LNCaP clone FGC (cell line): Measurements from ENCODE around the gene LZTR1.
"Not testable (repeated sequence)": the region's sequence is repeated elsewhere in the genome, so short reads cannot be mapped to it uniquely, and the experiment has no call there.

Experiments
- DNase-seq: peaks from one replicate; pipeline ENCODE4 v3.0.0-alpha.2; 2011; ENCODE audit warnings: low read depth
- H3K4me3 ChIP-seq: 2 replicates; pipeline ENCODE4 v1.5.1; 2011; ENCODE audit warnings: mild to moderate bottlenecking, low read depth, low read length, control low read depth
- TF ChIP-seq, protein P1 (sequence below): IDR thresholded peaks from 2 replicates; pipeline ENCODE4 v1.5.1; 2012; ENCODE audit warnings: mild to moderate bottlenecking; ENCODE audit not compliant: control insufficient read depth, insufficient read depth; ENCODE audit errors: extremely low read depth

Gene LZTR1

DNA sequence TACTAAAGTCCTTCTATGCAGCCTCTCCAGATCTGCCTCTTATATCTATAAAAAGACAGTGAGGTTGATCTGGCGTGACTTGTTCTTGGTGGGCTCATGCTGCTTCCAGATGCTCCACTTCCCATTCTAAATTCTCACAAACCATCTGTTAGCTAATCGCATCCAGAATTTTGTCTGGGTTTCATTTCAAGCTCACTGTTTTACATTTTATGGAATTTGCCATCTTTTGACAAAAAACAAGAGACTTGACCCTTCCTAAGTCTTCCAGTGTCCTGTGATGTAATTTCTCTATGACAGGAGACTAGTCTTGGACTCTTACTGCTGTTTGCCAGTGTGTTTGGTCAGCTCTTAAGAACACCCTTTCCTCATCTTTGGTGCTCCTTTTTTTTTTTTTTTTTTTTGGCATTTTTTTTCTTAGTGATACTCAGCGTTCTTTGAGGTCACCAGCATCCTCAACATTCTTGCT lies 41.9 kb upstream of the LZTR1 start:
- H3K4me3 ChIP-seq, result no peak overlapping the region
- TF ChIP-seq, protein P1, sequence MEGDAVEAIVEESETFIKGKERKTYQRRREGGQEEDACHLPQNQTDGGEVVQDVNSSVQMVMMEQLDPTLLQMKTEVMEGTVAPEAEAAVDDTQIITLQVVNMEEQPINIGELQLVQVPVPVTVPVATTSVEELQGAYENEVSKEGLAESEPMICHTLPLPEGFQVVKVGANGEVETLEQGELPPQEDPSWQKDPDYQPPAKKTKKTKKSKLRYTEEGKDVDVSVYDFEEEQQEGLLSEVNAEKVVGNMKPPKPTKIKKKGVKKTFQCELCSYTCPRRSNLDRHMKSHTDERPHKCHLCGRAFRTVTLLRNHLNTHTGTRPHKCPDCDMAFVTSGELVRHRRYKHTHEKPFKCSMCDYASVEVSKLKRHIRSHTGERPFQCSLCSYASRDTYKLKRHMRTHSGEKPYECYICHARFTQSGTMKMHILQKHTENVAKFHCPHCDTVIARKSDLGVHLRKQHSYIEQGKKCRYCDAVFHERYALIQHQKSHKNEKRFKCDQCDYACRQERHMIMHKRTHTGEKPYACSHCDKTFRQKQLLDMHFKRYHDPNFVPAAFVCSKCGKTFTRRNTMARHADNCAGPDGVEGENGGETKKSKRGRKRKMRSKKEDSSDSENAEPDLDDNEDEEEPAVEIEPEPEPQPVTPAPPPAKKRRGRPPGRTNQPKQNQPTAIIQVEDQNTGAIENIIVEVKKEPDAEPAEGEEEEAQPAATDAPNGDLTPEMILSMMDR, result no peak
- no peak for DNase-seq

DNA sequence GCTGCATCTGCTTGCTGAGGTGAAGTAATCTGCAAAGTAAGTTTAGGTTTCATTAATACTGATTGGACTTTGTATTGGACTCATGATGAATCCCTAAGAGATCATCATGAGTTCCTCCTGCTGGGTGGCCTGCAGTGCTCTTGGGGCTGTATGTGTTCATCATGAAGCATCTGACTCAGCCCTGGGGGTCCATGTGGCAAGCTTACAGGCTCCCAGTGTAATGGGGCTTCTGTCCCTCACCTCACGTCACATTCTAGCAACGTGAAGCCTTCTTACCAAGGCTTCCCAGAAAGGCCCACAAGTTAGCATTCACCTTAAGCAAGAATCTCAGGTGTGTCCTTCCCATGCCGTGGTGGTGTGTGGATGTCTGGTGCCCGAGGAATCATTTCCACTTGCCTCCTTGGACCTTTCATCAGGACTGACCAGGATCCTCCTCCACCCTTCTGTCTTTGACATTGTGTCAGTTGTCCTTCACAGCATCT lies 41.2 kb upstream of the LZTR1 start:
- H3K4me3 ChIP-seq, result no peak overlapping the region
- TF ChIP-seq, protein P1, result no peak
- DNase-seq, result no peak

DNA sequence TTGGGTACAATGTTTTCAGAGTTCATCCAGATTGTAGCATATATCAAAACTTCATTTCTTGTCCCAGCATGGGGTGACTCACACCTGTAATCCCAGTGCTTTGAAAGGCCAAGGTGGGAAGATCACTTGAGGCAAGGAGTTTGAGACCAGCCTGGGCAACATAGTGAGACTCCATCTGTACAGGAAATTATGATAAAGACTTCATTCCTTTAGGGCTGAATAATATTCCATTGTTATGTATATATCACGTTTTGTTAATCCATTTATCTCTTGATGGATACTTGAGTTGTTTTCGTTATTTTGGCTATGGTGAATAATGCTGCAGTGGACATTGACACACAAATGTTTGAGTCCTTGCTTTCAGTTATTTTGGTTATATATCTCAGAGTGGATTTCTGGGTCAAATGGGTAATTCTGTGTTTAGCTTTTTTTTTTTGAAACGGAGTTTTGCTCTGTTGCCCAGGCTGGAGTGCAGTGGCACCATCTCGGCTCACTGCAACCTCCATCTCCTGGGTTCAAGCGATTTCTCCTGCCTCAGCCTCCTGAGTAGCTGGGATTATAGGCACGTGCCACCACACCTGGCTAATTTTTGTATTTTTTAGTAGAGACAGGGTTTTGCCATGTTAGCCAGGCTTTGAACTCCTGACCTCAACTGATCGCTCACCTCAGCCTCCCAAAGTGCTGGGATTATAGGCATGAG lies 39.7 kb upstream of the LZTR1 start:
- H3K4me3 ChIP-seq, DNase-seq: not testable (repeated sequence)

DNA sequence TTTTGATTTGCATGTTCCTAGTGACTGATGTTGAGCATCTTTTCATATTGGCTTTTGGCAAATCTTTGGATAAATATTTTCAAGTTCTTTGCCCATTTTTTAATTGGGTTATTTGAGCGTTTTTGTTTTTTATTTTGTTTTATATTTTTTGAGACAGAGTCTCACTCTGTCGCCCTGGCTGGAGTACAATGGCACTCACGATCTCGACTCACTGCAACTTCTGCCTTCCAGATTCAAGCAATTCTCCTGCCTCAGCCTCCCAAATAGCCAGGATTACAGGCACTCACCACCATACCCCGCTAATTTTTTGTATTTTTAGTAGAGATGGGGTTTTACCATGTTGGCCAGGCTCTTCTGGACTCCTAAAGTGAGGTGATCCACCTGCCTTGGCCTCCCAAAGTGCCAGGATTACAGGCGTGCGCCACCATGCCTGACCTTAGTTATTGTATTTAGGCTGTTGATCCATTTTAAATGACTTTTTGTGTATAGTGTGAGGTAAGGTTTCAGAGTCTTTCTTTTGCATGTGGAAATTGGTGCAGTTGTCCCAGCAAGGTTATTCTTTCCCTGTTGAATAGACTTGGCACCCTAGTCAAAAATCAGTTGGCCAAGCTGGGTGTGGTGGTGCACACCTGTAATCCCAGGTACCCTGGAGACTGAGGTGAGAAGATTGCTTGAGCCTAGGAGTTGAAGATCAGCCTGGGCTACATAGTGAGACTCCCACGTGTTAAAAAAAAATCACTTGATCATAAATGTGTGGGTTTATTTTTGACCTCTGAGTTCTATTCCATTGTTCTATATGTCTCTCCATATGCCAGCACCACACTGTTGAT lies 38.8 kb upstream of the LZTR1 start:
- TF ChIP-seq, protein P1, result no peak

GRCh38 chr22:20944042-20944441 lies 38.1 kb upstream of the LZTR1 start:
- H3K4me3 ChIP-seq, result no peak overlapping the region
- TF ChIP-seq, protein P1, result no peak
- no peak for DNase-seq

More for the DNA sequence above, 38.8 kb upstream of the LZTR1 start:
- DNase-seq, result no peak
- H3K4me3 ChIP-seq, result no peak overlapping the region

- no peak for DNase-seq
- TF ChIP-seq, protein P1, result no peak
- H3K4me3 ChIP-seq, result no peak overlapping the region
Measured at GRCh38 chr22:20945578-20945934, 36.5 kb upstream of the LZTR1 start.

- TF ChIP-seq, protein P1, result no peak
- DNase-seq, result no peak
Measured at GRCh38 chr22:20946080-20946986, 35.8 kb upstream of the LZTR1 start.

More at GRCh38 chr22:20946080-20946986, 35.8 kb upstream of the LZTR1 start:
- H3K4me3 ChIP-seq, result no peak overlapping the region
